H1 (cell line): ENCODE data around the gene ANP32B. TPM values are rescaled to one million over a fixed set of nuclear protein-coding genes. Genes with fewer than 3 reads are reported as not detected.

Experiments used
- CTCF ChIA-PET: fragments of 300-600 bp; sonication (Branson Sonifier 250); formaldehyde crosslinking; loops from one replicate; lab custom pipeline; 2021; ENCODE audit not compliant: partially characterized antibody; lab: Charles Lee
- POLR2A ChIA-PET: fragments of 300-600 bp; sonication (Branson Sonifier 250); formaldehyde crosslinking; loops from one replicate; lab custom pipeline; 2021; ENCODE audit warnings: inconsistent platforms; ENCODE audit not compliant: partially characterized antibody; lab: Charles Lee
- DNase-seq, 2 experiments: peaks; one replicate each; pipeline versions ENCODE4 v3.0.0 to v3.0.0-alpha.2; 2010 to 2022; ENCODE audit warnings: low spot score in 2 of 2, low read depth in 1 of 2, mixed read lengths in 1 of 2
- FAIRE-seq: peaks from 2 replicates; lab custom pipeline; 2011; peaks lifted over from hg19 to GRCh38; lab: Jason Lieb, UNC
- H2AFZ ChIP-seq: 2 replicates; pipeline ENCODE4 v1.8.1; 2012; ENCODE audit warnings: low read length, inconsistent platforms
- H2AK5ac ChIP-seq: 2 replicates; pipeline ENCODE4 v1.6.1; 2013; ENCODE audit warnings: low read depth, low read length
- H2BK120ac ChIP-seq: replicated peaks from 2 replicates; pipeline ENCODE3; 2013; ENCODE audit warnings: low read depth, low read length, inconsistent platforms
- H2BK12ac ChIP-seq: 2 replicates; pipeline ENCODE4 v1.6.1; 2013; ENCODE audit warnings: low read depth, low read length
- H2BK15ac ChIP-seq: 2 replicates; pipeline ENCODE4 v1.6.1; 2013; ENCODE audit warnings: low read length
- H2BK20ac ChIP-seq: 2 replicates; pipeline ENCODE4 v1.6.1; 2013; ENCODE audit warnings: low read length
- H2BK5ac ChIP-seq: 2 replicates; pipeline ENCODE4 v1.6.1; 2013; ENCODE audit warnings: low read depth, low read length
- H3K14ac ChIP-seq: 2 replicates; pipeline ENCODE4 v1.6.1; 2013; ENCODE audit warnings: inconsistent platforms; ENCODE audit not compliant: insufficient read length
- H3K18ac ChIP-seq: 2 replicates; pipeline ENCODE4 v1.6.1; 2013; ENCODE audit warnings: low read length; ENCODE audit errors: extremely low read depth
- H3K23ac ChIP-seq: 2 replicates; pipeline ENCODE4 v1.6.1; 2013; ENCODE audit warnings: inconsistent platforms; ENCODE audit not compliant: insufficient read length
- H3K23me2 ChIP-seq: 2 replicates; pipeline ENCODE4 v1.6.1; 2013; ENCODE audit warnings: low read depth, low read length
- H3K27ac ChIP-seq: 2 replicates; pipeline ENCODE4 v1.6.1; 2011; ENCODE audit warnings: low read depth, low read length, inconsistent platforms
- H3K27me3 ChIP-seq, 4 experiments: replicated peaks in 1 of 4; 1 replicate in 1 of 4; 2 replicates in 3 of 4; pipeline versions ENCODE4 v1.6.1 to v1.8.1; 2011 to 2013; ENCODE audit warnings: low read length in 3 of 4, mild to moderate bottlenecking in 3 of 4, inconsistent platforms in 2 of 4, mixed read lengths in 2 of 4, moderate library complexity in 1 of 4; ENCODE audit not compliant: control insufficient read depth in 3 of 4, insufficient read depth in 3 of 4; ENCODE audit errors: extremely low read depth in 1 of 4
- H3K36me3 ChIP-seq, 4 experiments: 2 replicates each; pipeline versions ENCODE4 v1.6.1 to v1.8.1; 2011 to 2013; ENCODE audit warnings: mild to moderate bottlenecking in 4 of 4, low read length in 3 of 4, moderate library complexity in 2 of 4, control low read depth in 1 of 4, inconsistent platforms in 1 of 4; ENCODE audit not compliant: insufficient read depth in 4 of 4, control insufficient read depth in 2 of 4
- H3K4ac ChIP-seq: replicated peaks from 2 replicates; pipeline ENCODE3; 2013; ENCODE audit warnings: low read length, low read depth, mixed read lengths, inconsistent platforms; ENCODE audit not compliant: insufficient read length
- H3K4me1 ChIP-seq, 4 experiments: replicated peaks in 1 of 4; 1 replicate in 1 of 4; 2 replicates in 3 of 4; pipeline versions ENCODE4 v1.6.1 to v1.8.1; 2011 to 2013; ENCODE audit warnings: low read length in 3 of 4, inconsistent platforms in 2 of 4, mixed read lengths in 1 of 4; ENCODE audit not compliant: insufficient read depth in 4 of 4, control insufficient read depth in 3 of 4
- H3K4me2 ChIP-seq, 2 experiments: 2 replicates each; pipeline versions ENCODE4 v1.6.1 to v1.8.1; 2011 to 2013; ENCODE audit warnings: low read depth in 2 of 2, low read length in 2 of 2, control low read depth in 1 of 2, inconsistent platforms in 1 of 2, mild to moderate bottlenecking in 1 of 2; ENCODE audit not compliant: insufficient read depth in 1 of 2
- H3K4me3 ChIP-seq, 4 experiments: fragments of 200-600, 300-600 bp in 1 of 4; sonication (generic), shearing (Covaris generic), sonication (Bioruptor Twin) in 1 of 4; 2 replicates each; pipeline versions ENCODE4 v1.5.1 to v1.8.1; 2011 to 2016; ENCODE audit warnings: low read length in 4 of 4, low read depth in 3 of 4, control low read depth in 2 of 4, inconsistent platforms in 2 of 4, mild to moderate bottlenecking in 2 of 4, mixed read lengths in 1 of 4, moderate library complexity in 1 of 4; ENCODE audit not compliant: insufficient read depth in 2 of 4; ENCODE audit errors: extremely low read depth in 1 of 4
- H3K56ac ChIP-seq: replicated peaks from 2 replicates; pipeline ENCODE3; 2013; ENCODE audit warnings: low read depth, mild to moderate bottlenecking, mixed read lengths, low read length, inconsistent platforms; ENCODE audit not compliant: insufficient read length
- H3K79me1 ChIP-seq: 2 replicates; pipeline ENCODE4 v1.6.1; 2013; ENCODE audit warnings: low read depth, low read length, control low read depth
- H3K79me2 ChIP-seq, 2 experiments: 2 replicates each; pipeline versions ENCODE4 v1.6.1 to v1.8.1; 2012 to 2013; ENCODE audit warnings: low read length in 2 of 2, mild to moderate bottlenecking in 2 of 2, inconsistent platforms in 1 of 2; ENCODE audit not compliant: insufficient read depth in 2 of 2, control insufficient read depth in 1 of 2
- H3K9ac ChIP-seq, 4 experiments: replicated peaks in 1 of 4; 1 replicate in 1 of 4; 2 replicates in 3 of 4; pipeline versions ENCODE4 v1.6.1 to v1.8.1; 2011 to 2013; ENCODE audit warnings: low read depth in 3 of 4, low read length in 3 of 4, control low read depth in 2 of 4, mild to moderate bottlenecking in 2 of 4, moderate library complexity in 2 of 4, inconsistent platforms in 1 of 4; ENCODE audit errors: extremely low read depth in 1 of 4
- H3K9me3 ChIP-seq, 2 experiments: 2 replicates each; pipeline versions ENCODE4 v1.6.1 to v1.8.1; 2012 to 2013; ENCODE audit warnings: mild to moderate bottlenecking in 2 of 2, moderate library complexity in 2 of 2, control low read depth in 1 of 2, inconsistent platforms in 1 of 2, low read depth in 1 of 2, low read length in 1 of 2, mixed read lengths in 1 of 2; ENCODE audit not compliant: insufficient read depth in 2 of 2
- H4K20me1 ChIP-seq, 2 experiments: replicated peaks in 1 of 2; 2 replicates each; pipeline versions ENCODE3 to v1.8.1; 2011 to 2013; ENCODE audit warnings: inconsistent platforms in 2 of 2, low read length in 2 of 2, mild to moderate bottlenecking in 1 of 2; ENCODE audit not compliant: insufficient read depth in 2 of 2, control insufficient read depth in 1 of 2
- H4K5ac ChIP-seq: 2 replicates; pipeline ENCODE4 v1.6.1; 2013; ENCODE audit warnings: low read length, low read depth, mixed read lengths, inconsistent platforms; ENCODE audit not compliant: insufficient read length
- H4K8ac ChIP-seq: 2 replicates; pipeline ENCODE4 v1.8.0; 2013; ENCODE audit warnings: mild to moderate bottlenecking, moderate library complexity, low read length, inconsistent platforms; ENCODE audit not compliant: insufficient read depth; ENCODE audit errors: extremely low read depth
- H4K91ac ChIP-seq: replicated peaks from 2 replicates; pipeline ENCODE3; 2013; ENCODE audit warnings: low read length, mixed read lengths, inconsistent platforms; ENCODE audit not compliant: insufficient read length
- EGR1 ChIP-seq: IDR thresholded peaks from 2 replicates; pipeline ENCODE4 v1.6.1; 2011; ENCODE audit warnings: low read depth, low read length, borderline replicate concordance
- JUN ChIP-seq: IDR thresholded peaks from 2 replicates; pipeline ENCODE4 v1.6.1; 2011; ENCODE audit warnings: low read depth, mild to moderate bottlenecking, improper control_type of control experiment, low read length
- JUND ChIP-seq: IDR thresholded peaks from 2 replicates; pipeline ENCODE4 v1.6.1; 2011; ENCODE audit warnings: mild to moderate bottlenecking, improper control_type of control experiment, low read length
- SRF ChIP-seq: IDR thresholded peaks from 2 replicates; pipeline ENCODE4 v1.6.1; 2011; ENCODE audit warnings: mild to moderate bottlenecking, low read depth, low read length, moderate library complexity
- YY1 ChIP-seq: IDR thresholded peaks from 2 replicates; pipeline ENCODE4 v1.6.1; 2011; ENCODE audit warnings: low read depth, mild to moderate bottlenecking, low read length
- WGBS, 2 experiments: shearing (Covaris generic) in 1 of 2; methylation state at CpG; one replicate each; pipeline versions ENCODE4 v1.1.6 to v1.1.7; 2013 to 2015; ENCODE audit warnings: low lambda C conversion rate in 2 of 2, mixed read lengths in 2 of 2, inconsistent platforms in 1 of 2, low coverage in 1 of 2, missing lambda C conversion rate in 1 of 2; ENCODE audit not compliant: insufficient replicate concordance in 2 of 2, insufficient coverage in 1 of 2, insufficient read length in 1 of 2; ENCODE audit errors: extremely low coverage in 1 of 2, missing lambda C conversion rate in 1 of 2; 5-methylcytosine and 5-hydroxymethylcytosine counted together
- polyA plus RNA-seq, 7 experiments: library from polyadenylated mRNA; depleted of rRNA in 3 of 7; stranded (reverse) in 5 of 7; unstranded in 2 of 7; fragments of >200 nt in 5 of 7; fragments of 200-250 nt in 2 of 7; gene quantifications; 1 replicate in 5 of 7; 2 replicates in 1 of 7; 4 replicates in 1 of 7; pipeline versions ENCODE4 v1.2.1 to v1.2.3, GENCODE V29; 2011 to 2013; ENCODE audit warnings: missing spikeins in 2 of 7, mixed read lengths in 2 of 7
- total RNA-seq: library from RNA; stranded (reverse); fragmentation: NEBNext Ultra II Directional; extraction: Animal tissue kit (Norgen Biotek cat#: 25700); gene quantifications from 2 replicates; pipeline ENCODE4 v1.2.1, GENCODE V29; 2021

The ANP32B gene
- total and polyA plus RNA-seq, 2 of the 8 experiments (the other 6 are each of a cell fraction or from before 2014, with no cell fraction given): 7.6 to 88.1 TPM

GRCh38 chr9:97944612-97945011 lies 38.5 kb upstream of the ANP32B start:
- H3K79me2 ChIP-seq: no peaks in the 10 kb centered on the region
- no peak overlapping the region for H3K18ac ChIP-seq
- no peak overlapping the region for H4K8ac ChIP-seq
- H2BK20ac ChIP-seq: no peak overlapping the region
- no peak overlapping the region for H3K27ac ChIP-seq
- no peak overlapping the region for H2BK5ac ChIP-seq
- no peak overlapping the region for H2BK15ac ChIP-seq
- no peak overlapping the region for H4K91ac ChIP-seq
- H3K36me3 ChIP-seq: no peaks in the 10 kb centered on the region
- DNase-seq (no peak), FAIRE-seq (no peak)
- no peak overlapping the region for H2BK12ac ChIP-seq
- H3K14ac ChIP-seq: no peak overlapping the region
- H3K4me1 ChIP-seq: no peaks in the 10 kb centered on the region
- no peaks in the 10 kb centered on the region for H4K20me1 ChIP-seq
- TF ChIP-seq SRF (no peak), EGR1 (no peak), JUN (no peak), YY1 (no peak), JUND (no peak)
- TF ChIP-seq, all 59 proteins: peak for 0
- Histone ChIP-seq H3K23ac (no peak overlapping the region), H2AK5ac (no peak overlapping the region), H3K27me3 (peaks cover 0 to 24% (median 7%) of the 10 kb centered on the region in 4 experiments; a peak in 5 of 7 replicates), H3K56ac (no peak overlapping the region), H3K4me2 (no peak overlapping the region), H3K4ac (no peak overlapping the region), H3K79me1 (no peaks in the 10 kb centered on the region), H4K5ac (no peak overlapping the region), H2AFZ (no peak overlapping the region), H3K9me3 (no peaks in the 10 kb centered on the region), H3K4me3 (no peak overlapping the region), H2BK120ac (no peak overlapping the region), H3K23me2 (no peaks in the 10 kb centered on the region), H3K9ac (no peak overlapping the region)
- ChIA-PET CTCF (interaction anchor here (0.6 to 3.7 kb wide), 4 partner anchors 10 to 1950 kb away, joined by 3 to 14 read pairs (median 4); partner anchors contain the start of gene TRMO), POLR2A (interaction anchor here (0.7 kb wide), 1 partner anchor 36 kb away, joined by 3 read pairs; no protein-coding TSS in a partner anchor)
- WGBS, 2 experiments: 78% methylated on average over 3 of the region's 3 CpGs; no CpG with 5 or more reads in 1 of the 2 experiments
